LoVo (cell line): ENCODE results near the gene IL31RA.
A peak's percentile ranks its signal among the peaks of the same experiment; 100 is the strongest.
"Not testable (repeated sequence)": the region's sequence is repeated elsewhere in the genome, so short reads cannot be mapped to it uniquely, and the experiment has no call there.

ENCODE experiments used
- DNase-seq: peaks from one replicate; pipeline ENCODE4 v3.0.0-alpha.2; 2016; ENCODE audit warnings: low spot score

IL31RA gene

GRCh38 chr5:55850839-55851674, at the start of gene IL31RA:
TSS of gene IL31RA (plus strand) at chr5:55851357. CDS start at chr5:55851571, 214 bp downstream.
- DNase-seq: no peak

DNA sequence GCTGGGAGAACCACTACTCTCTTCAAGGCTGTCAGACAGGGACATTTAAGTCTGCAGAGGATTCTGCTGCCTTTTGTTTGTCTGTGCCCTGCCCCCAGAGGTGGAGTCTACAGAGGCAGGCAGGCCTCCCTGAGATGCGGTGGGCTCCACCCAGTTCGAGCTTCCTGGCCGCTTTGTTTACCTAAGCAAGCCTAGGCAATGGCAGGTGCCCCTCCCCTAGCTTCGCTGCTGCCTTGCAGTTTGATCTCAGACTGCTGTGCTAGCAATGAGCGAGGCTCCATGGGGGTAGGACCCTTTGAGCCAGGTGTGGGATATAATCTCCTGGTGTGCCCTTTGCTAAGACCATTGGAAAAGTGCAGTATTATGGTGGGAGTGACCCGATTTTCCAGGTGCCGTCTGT, 42.3 kb upstream of the IL31RA start:
- peak; percentile 39 for DNase-seq

DNA sequence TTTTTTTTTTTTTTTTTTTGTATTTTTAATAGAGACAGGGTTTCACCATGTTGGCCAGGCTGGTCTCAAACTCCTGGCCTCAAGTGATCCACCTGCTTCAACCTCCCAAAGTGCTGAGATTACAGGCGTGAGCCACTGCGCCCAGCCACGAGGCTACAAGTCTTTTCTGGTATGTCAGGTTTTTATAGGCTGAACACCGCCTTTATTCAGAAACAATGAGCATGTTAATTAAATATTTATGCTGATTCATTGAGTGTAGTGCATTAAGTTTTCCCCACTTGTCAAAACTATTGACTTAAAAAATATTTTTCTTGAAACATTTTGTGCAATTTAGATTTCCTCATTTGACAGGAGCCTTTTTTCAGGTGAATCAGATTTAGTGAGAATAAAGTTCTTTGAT, 35.2 kb upstream of the IL31RA start:
- DNase-seq: not testable (repeated sequence)

GRCh38 chr5:55816342-55816741, 34.8 kb upstream of the IL31RA start:
- peak; percentile 29 for DNase-seq

DNA sequence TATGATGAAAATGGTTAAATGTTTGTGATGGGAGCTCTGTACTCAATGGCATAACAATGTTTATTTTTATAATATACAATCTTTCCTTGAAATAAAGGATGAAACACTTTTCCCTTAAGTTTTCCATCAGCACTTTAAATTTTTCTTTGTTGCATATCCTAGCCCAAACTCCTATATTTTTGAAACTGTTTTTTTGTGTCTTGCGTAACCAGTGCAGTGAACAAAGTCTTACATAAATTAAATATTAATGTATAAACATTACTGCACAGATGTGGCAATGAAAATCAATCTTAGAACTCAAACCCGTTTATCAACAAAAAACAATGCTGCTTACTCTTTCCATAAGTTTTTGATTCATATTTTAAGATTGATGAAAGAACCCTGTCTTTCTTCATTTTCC, 34.1 kb upstream of the IL31RA start:
- no peak for DNase-seq

- DNase-seq: no peak
Measured at GRCh38 chr5:55820488-55820887, 30.7 kb upstream of the IL31RA start.

- no peak for DNase-seq
Measured at GRCh38 chr5:55821731-55822512, 29.2 kb upstream of the IL31RA start.

- DNase-seq: no peak
Measured at GRCh38 chr5:55823151-55823796, 27.9 kb upstream of the IL31RA start.

- no peak for DNase-seq
Measured at GRCh38 chr5:55829956-55830355, 21.2 kb upstream of the IL31RA start.

- no peak for DNase-seq
Measured at GRCh38 chr5:55832446-55832845, 18.7 kb upstream of the IL31RA start.

GRCh38 chr5:55836191-55836590, 15.0 kb upstream of the IL31RA start:
- DNase-seq: no peak

DNA sequence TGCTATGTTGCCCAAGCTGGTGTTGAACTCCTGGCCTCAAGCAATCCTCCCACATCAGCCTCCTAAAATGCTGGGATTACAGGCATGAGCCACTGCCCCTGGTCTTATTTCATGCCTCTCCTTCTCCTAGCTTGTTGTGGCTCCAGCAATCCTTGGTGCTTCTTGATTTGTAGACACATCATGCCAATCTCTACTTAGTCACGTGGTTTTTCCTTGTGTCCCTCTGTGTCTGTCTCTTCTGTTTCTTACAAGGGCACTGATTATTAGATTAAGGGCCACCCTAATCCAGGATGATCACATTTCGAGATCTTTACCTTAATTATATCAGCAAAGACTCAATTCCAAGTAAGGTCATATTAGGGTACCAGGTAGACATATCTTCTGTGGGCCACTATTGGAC, 9.2 kb upstream of the IL31RA start:
- DNase-seq: no peak

DNA sequence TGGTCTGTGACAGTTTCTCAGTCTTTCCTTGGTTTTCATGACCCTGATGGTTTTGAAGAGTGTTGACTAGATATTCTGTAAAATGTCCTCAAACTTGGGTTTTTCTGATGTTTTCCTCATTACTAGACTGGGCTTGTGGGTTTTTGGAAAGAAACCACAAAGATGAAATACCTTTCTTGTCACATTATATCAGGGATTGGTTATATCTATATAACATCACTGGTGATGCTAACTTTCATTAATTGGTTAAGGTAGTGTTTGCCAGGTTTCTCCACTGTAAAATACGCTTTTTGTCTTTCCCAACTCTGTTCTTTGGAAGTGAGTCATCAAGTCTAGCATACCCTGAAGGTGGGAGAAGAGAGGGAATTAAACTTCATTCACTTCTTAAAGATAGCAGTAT, 3.3 kb upstream of the IL31RA start:
- no peak for DNase-seq

DNA sequence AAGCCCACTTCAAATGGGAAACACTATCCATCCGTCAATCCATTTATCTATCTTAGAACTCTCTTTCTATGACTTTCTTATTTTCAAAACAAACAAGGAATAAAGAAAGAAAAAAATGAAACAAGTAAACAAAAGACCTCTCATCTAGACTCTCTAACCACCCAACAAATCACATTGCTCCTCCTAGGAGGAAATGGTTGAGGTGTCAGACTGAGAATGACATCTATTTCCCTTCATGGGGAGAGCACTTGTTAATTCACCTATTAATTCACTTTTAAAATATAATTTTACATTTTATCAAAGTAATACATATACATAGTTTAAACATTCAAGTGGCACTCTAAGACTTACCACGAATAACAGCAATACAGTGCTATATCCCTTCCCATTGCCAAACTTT, 2.4 kb upstream of the IL31RA start:
- no peak for DNase-seq

DNA sequence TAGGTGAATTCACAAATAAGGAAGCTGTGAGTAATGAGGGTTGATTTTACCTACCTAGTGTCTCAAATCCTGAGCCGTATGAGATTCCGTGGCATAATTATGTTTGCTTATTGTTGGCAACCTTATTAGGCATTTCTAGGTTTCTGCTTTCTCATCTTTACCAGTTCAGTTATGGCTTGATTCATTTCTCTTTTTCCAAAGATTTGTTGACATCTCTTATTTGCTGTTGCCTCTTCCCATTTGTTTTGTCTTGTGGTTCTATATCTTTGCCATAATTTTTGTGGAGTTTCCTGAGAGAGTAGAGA, 470 bp downstream of the IL31RA start:
- no peak for DNase-seq

DNA sequence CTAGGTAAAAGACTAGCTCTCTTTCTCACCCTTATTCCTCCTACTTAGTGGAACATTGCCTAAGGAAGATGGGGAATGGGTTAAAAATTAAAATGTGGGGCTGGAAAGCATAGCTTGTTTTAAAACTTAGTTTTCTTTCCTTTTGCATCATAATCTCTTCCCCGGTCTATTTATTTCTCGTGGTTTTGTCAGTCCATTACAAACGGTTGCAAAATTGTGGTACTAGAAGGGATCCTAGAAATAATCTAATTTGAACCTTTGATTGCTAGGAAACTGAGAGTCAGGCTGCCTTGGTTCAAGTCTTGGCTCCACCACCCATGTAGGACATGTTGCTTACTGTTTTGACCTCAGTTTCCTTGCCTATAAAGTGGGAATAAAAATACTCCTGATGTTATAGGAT, 1.3 kb downstream of the IL31RA start:
- no peak for DNase-seq

- no peak for DNase-seq
Measured at GRCh38 chr5:55853041-55853670, 2.0 kb downstream of the IL31RA start.

- no peak for DNase-seq
Measured at GRCh38 chr5:55853818-55854217, 2.7 kb downstream of the IL31RA start.

DNA sequence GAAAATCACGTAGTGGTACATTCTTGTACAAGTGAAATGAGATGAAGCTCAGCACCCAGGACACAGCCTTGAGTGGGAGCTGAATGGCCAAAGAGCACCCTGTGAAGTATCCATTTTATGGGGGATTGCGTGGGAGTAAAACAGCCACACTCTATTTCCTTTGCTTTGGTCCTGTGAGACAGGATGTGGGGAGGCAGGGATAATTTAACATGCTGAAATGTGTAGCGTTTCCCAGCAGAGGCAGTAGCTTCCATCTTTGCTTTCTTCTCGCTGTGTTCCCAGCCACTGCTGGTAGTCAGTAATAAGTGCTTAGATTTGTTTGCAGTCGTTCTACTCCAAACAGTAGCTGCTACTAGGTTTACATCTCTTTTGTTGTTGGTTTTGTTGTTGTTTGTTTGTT, 4.4 kb downstream of the IL31RA start:
- no peak for DNase-seq

DNA sequence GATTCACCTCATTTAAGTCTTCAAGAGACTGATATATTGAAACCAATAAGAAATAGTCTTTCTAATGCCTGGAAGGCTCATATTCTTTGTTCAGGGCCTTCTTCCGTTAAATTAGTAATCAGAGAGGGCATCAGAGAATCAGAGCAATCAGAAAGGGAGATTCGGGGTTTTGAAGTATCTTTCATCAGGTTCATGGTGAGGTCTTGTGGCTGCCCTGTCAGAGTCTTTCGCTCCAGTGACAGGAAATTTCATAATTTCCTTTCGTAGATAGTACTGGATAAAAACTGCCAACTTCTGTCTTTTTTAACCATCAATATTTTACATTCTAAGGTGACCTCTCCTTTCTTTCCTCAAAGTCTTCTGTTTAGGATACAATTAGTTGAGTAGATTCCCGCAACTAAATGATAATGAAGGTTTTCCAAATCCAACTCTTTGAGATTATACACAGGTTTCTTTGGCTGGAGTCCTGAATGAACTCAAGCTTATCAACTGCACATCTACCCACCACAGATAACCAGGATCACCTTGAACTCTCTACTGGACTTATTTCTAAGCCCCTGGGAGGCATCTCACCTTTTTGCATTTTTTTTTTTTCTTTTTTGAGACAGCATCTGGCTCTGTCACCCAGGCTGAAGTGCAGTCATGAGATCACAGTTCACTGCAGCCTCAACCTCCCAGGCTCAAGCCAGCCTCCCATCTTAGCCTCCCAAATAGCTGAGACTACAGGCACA, 5.5 kb downstream of the IL31RA start:
- no peak for DNase-seq

- no peak for DNase-seq
Measured at GRCh38 chr5:55857247-55857640, 6.1 kb downstream of the IL31RA start.

- DNase-seq: no peak
Measured at GRCh38 chr5:55858104-55858503, 6.9 kb downstream of the IL31RA start.
